Esophagus muscularis mucosa (tissue), 4 donors: ENCODE measurements around the gene UGT1A3.

Experiments used
- CTCF ChIP-seq, 3 experiments: fragments of 200-600 bp in 2 of 3; fragments of 450-650 bp in 1 of 3; sonication (generic) in 2 of 3; IDR thresholded peaks; one replicate each; pipeline ENCODE4 v1.5.1; 2017 to 2019; ENCODE audit warnings: antibody characterized with exemption in 3 of 3, mild to moderate bottlenecking in 2 of 3, moderate library complexity in 1 of 3
- EP300 ChIP-seq: sonication (generic); formaldehyde crosslinking; IDR thresholded peaks from one replicate; pipeline ENCODE4 v1.6.1; 2017; ENCODE audit warnings: antibody characterized with exemption
- POLR2A ChIP-seq: fragments of 450-650 bp; IDR thresholded peaks from one replicate; pipeline ENCODE4 v1.6.1; 2017; ENCODE audit warnings: antibody characterized with exemption, moderate library complexity, mild to moderate bottlenecking, low read depth
- POLR2AphosphoS5 ChIP-seq, 2 donors: sonication (generic); formaldehyde crosslinking; IDR thresholded peaks; one replicate each; pipeline ENCODE4 v1.6.1; 2017; ENCODE audit warnings: antibody characterized with exemption in 2 of 2

GRCh38 chr2:233756429-233757081 lies 27.7 kb downstream of the UGT1A3 start:
- TF ChIP-seq CTCF (IDR thresholded peaks at IDR 0.05): no peak
- no peak for TF ChIP-seq POLR2AphosphoS5 (IDR thresholded peaks at IDR 0.05)
- no peak for TF ChIP-seq POLR2A
- no peak for TF ChIP-seq EP300
